ENCODE measurements around the gene EXTL1. TPM values are rescaled to one million over a fixed set of nuclear protein-coding genes. Genes with fewer than 3 reads are reported as not detected.
A peak's percentile ranks its signal among the peaks of the same experiment; 100 is the strongest.

EXTL1 gene
- total RNA-seq, 1 donor from 2014 or later, result 39.9 TPM

GRCh38 chr1:26035959-26036755 is 14.6 kb downstream of the EXTL1 start:
- DNase-seq (ENCODE audit: low spot score), result peak; percentile 92
- peak; percentile 96 for ATAC-seq
- intact Hi-C loops (cut with DNase I), result loop anchor here (5.0 kb wide), 1 partner anchor 116 kb away; no protein-coding TSS in a partner anchor

- intact Hi-C loops (cut with DNase I), result loop anchor here (5.0 kb wide), 1 partner anchor 115 kb away; no protein-coding TSS in a partner anchor
- DNase-seq (ENCODE audit: low spot score) (no peak), ATAC-seq (no peak)
Measured at GRCh38 chr1:26036756-26037281, 15.2 kb downstream of the EXTL1 start.

- ATAC-seq (no peak), DNase-seq (ENCODE audit: low spot score) (no peak)
- intact Hi-C loops (cut with DNase I), result loop anchor here (5.0 kb wide), 1 partner anchor 114 kb away; no protein-coding TSS in a partner anchor
Measured at GRCh38 chr1:26037904-26038303, 16.3 kb downstream of the EXTL1 start.

GRCh38 chr1:26038477-26038876 is 16.9 kb downstream of the EXTL1 start:
- ATAC-seq (no peak), DNase-seq (ENCODE audit: low spot score) (no peak)
- intact Hi-C loops (cut with DNase I), result loop anchor here (5.0 kb wide), 1 partner anchor 114 kb away; no protein-coding TSS in a partner anchor

GRCh38 chr1:26038904-26039303 is 17.3 kb downstream of the EXTL1 start:
- ATAC-seq (no peak), DNase-seq (ENCODE audit: low spot score) (no peak)
- intact Hi-C loops (cut with DNase I), result loop anchor here (5.0 kb wide), 1 partner anchor 113 kb away; no protein-coding TSS in a partner anchor

GRCh38 chr1:26041401-26041800 is 19.8 kb downstream of the EXTL1 start:
- DNase-seq (ENCODE audit: low spot score) (no peak), ATAC-seq (no peak)
- intact Hi-C loops (cut with DNase I), result no loop called here

- DNase-seq (ENCODE audit: low spot score) (no peak), ATAC-seq (no peak)
- intact Hi-C loops (cut with DNase I), result no loop called here
Measured at GRCh38 chr1:26041978-26042377, 20.4 kb downstream of the EXTL1 start.

- intact Hi-C loops (cut with DNase I), result no loop called here
- no peak for DNase-seq (ENCODE audit: low spot score)
- no peak for ATAC-seq
Measured at GRCh38 chr1:26043765-26044164, 22.2 kb downstream of the EXTL1 start.

GRCh38 chr1:26044414-26044813 is 22.8 kb downstream of the EXTL1 start:
- ATAC-seq (no peak), DNase-seq (ENCODE audit: low spot score) (no peak)
- intact Hi-C loops (cut with DNase I), result no loop called here

GRCh38 chr1:26044971-26045721 is 23.6 kb downstream of the EXTL1 start:
- intact Hi-C loops (cut with DNase I), result no loop called here
- DNase-seq (ENCODE audit: low spot score) (no peak), ATAC-seq (no peak)

- DNase-seq (ENCODE audit: low spot score) (no peak), ATAC-seq (no peak)
- intact Hi-C loops (cut with DNase I), result no loop called here
Measured at GRCh38 chr1:26045722-26046245, 24.2 kb downstream of the EXTL1 start, which contains the start of gene SLC30A2. Gene SLC30A2, minus strand, starts transcription at chr1:26046118. Its CDS starts 222 bp downstream, at chr1:26045896.

GRCh38 chr1:26046246-26047095 is 24.9 kb downstream of the EXTL1 start:
- no peak for ATAC-seq
- no peak for DNase-seq (ENCODE audit: low spot score)
- intact Hi-C loops (cut with DNase I), result no loop called here

GRCh38 chr1:26047278-26047874 is 25.8 kb downstream of the EXTL1 start:
- ATAC-seq (no peak), DNase-seq (ENCODE audit: low spot score) (no peak)
- intact Hi-C loops (cut with DNase I), result no loop called here

GRCh38 chr1:26049531-26050247 is 28.1 kb downstream of the EXTL1 start:
- no peak for ATAC-seq
- intact Hi-C loops (cut with DNase I), result no loop called here
- DNase-seq (ENCODE audit: low spot score), result no peak

- intact Hi-C loops (cut with DNase I), result no loop called here
- ATAC-seq, result no peak
- DNase-seq (ENCODE audit: low spot score), result no peak
Measured at GRCh38 chr1:26050248-26050640, 28.7 kb downstream of the EXTL1 start.

- DNase-seq (ENCODE audit: low spot score), result no peak
- intact Hi-C loops (cut with DNase I), result no loop called here
- ATAC-seq, result no peak
Measured at GRCh38 chr1:26053718-26054560, 32.4 kb downstream of the EXTL1 start.

GRCh38 chr1:26055041-26055440 is 33.5 kb downstream of the EXTL1 start:
- DNase-seq (ENCODE audit: low spot score) (no peak), ATAC-seq (no peak)
- intact Hi-C loops (cut with DNase I), result loop anchor here (5.0 kb wide), 1 partner anchor 1758 kb away; no protein-coding TSS in a partner anchor
